HG03565 (cell line): ENCODE data around the gene MUC20.
"Not testable (repeated sequence)": the region's sequence is repeated elsewhere in the genome, so short reads cannot be mapped to it uniquely, and the experiment has no call there.

Source experiments
- ATAC-seq: cut with Tn5 transposase; IDR thresholded peaks from one replicate; pipeline ENCODE4 v1.9.1; 2021; ENCODE audit warnings: mild to moderate bottlenecking, moderate library complexity; ENCODE audit not compliant: unreplicated experiment

MUC20 gene

DNA sequence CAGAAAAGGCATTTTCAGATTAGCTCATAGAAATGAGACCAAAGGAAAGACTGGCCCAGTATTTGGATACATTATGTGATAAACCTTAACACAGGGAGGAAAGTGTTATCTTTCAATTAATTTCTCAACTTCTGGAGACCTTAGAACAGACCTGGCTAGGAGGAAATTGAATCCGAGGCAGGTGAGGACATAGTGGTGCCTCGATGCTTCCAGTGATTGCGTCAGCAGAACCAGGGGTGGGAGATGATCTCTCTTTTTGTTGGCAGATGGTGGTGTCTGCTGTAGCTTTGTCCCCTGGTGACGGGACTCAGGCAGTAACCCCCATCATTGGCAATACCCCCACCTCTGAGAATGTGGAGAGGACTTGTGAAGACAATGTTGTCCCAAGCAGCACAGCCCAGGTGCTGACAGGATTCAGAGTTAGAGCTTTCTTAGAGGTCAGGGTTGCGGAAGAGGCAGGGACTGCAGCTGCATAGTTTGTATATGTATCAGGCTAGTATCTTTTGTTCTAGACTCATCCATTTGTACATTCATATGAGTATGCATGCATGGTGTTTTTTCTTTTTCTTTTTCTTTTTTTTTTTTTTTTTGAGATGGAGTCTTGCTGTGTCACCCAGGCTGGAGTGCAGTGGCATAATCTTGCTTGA is 27.9 kb upstream of the MUC20 start:
- ATAC-seq, result no peak

DNA sequence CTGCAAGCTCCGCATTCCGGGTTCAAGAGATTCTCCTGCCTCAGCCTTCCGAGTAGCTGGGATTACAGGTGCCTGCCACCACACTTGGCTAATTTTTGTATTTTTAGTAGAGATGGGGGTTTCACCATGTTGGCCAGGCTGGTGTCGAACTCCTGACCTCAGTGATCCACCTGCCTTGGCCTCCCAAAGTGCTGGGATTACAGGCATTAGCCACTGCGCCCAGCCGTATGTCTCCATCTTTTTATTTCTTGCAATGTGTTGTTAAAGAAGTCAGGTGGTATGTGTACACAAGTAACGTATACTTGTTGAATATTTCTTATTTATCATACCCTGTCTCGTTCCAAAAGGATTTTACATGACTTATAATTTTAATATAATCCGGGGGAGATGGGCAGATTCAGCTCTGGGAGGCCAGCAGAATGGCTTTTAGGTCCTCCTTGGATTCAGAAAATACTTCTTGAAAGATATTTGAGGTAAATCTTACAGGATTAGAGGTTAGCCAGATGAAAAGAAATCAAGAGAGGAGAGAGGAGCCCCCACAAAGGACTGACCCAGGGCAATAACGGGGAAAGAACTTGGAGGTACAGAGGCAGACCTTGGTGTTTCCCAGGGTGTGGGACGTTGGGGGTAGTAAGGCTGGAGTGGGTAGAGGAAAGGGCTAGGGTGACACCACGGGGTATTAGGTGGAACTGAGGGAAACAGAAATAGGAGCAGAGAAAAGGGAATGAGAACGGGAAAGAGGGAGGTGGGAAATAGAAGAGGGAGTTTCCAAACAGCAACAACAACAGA is 27.2 kb upstream of the MUC20 start:
- no peak for ATAC-seq

DNA sequence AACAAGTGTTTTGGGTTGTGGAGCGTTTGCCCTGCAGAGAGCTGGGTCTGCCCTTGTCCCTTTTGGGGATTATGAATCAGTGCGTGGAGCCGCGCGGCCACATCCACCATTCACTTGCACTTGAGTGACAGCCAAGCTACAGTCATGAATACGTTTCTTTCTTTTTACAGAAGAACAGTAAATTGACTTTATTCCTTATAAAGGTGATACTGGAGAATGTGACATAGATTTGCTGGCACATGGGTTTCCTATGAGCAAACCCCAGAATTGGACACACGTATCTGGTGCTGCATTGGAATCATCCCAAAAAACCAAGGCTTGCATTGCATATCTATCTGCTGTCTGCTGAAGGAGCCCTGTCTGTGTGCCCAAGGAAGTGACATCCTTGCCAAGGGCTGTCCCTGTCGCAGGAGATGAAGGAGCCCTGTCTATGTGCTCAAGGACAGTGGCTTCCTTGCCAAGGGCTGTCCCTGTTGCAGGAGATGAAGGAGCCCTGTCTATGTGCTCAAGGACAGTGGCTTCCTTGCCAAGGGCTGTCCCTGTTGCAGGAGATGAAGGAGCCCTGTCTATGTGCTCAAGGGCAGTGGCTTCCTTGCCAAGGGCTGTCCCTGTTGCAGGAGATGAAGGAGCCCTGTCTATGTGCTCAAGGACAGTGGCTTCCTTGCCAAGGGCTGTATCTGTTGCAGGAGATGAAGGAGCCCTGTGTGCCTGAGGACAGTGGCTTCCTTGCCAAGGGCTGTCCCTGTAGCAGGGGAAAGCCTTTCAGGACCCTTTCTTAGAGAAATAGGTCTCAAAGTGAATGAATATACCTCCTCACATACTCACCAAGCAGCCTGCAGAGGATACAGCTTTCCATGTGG is 26.3 kb upstream of the MUC20 start:
- not testable (repeated sequence) for ATAC-seq

DNA sequence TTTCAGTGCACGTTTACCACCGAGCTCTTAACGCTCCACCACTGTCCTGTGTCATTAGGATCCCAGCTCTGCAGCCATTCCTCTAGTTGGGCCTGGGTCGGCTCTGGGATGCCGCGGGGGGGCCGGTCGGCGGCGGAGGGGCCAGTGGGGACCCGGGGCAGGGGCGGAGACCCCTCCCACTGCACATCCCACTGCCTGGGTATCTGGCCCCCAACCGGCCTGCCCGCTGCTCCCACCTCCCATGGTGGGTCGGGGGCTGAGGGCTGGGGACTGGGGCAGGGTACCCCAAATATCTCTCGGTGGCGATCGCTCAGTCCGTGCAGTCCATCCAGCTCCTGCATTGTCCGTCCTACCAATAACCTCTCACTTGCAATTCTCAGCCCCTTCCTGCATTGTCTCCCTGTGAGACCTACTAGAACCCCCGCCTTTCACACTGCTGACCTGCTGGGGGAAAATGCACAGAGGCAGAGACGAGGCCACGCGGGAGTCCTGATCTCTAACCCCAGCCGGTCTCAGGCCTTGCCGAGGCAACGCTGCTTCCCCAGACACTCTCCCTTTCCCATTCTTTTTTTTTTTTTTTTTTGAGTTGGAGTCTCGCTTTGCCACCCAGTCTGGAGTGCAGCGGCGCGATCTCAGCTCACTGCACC is 24.0 kb upstream of the MUC20 start:
- ATAC-seq, result no peak

DNA sequence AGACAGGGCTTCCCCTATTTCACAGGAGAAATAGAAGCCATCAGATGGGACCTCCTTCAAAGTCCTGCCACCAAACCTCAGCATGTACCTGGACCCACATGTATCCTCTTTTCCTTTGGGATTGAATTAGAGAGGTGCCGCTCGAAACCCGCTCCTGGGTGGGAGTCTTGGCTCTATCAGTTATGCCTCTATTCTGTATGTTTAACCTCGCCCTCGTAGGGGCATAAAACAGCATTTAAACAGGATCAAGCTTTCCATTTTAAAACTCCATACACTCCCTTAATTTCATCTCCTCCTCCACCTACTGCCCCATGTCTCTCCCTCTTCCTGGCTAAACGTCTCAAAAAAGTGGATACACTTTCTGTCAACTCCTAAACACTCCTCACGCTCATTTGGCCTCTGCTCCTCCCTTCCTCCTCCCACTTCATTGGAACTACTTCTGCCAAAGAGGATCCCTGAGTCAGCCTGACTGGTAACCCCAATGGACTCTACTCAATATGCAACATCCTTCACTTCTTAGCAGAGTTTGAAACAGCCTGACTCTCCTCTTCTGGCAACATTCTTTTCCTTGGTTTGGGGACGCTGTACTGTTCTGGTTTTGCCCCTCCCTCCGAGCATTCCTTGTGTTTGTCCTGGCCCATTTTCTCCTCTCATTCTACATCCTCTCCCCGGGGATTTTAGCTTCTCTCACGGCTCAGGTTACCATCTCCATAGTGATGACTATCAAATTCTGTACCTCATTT is 23.0 kb upstream of the MUC20 start:
- no peak for ATAC-seq

DNA sequence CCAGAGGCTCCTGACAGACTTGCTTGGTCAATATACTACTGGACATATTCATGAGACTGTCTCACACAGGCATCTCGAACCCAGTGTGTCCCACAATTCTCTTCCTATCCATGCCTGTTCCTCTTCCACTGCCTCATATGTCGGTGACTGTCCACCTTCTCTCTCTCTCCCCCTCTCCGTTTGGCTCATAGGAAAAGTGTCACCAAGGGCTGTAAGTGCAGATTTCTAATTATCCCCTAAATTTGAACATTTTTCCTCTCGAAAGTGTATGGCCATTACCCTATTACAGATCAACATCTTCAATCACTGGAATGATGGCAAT is 22.5 kb upstream of the MUC20 start:
- no peak for ATAC-seq

DNA sequence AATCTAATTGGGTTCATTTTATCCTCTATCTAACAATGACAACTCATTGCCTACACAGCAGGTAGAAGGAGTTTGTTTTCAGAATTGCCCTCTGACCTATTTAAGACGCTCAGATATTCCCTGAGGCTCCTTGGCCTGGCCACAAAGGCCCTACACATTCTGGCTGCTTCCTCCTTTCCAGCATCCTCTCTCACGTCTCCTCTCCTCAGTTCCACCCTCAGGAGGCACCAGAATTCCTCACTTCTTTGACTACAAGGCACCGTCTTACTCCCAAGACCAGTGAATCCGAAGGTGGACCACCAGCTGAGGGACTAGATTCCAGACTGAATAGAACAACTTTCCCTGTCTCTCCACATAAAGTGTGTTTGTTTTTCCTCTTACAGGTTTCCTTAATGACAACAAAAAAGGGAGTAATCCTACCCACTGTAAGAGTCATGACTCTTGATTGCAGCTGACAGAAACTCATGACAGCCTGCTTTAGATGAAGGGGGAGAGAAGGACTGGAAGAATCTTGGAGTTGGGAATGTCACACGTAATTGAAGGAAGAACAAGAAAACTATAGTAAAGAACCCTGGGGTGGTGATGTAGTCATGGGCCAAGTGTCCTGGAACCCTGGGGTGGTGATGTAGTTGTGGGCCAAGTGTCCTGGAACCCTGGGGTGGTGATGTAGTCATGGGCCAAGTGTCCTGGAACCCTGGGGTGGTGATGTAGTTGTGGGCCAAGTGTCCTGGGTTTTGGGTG is 22.0 kb upstream of the MUC20 start:
- no peak for ATAC-seq

DNA sequence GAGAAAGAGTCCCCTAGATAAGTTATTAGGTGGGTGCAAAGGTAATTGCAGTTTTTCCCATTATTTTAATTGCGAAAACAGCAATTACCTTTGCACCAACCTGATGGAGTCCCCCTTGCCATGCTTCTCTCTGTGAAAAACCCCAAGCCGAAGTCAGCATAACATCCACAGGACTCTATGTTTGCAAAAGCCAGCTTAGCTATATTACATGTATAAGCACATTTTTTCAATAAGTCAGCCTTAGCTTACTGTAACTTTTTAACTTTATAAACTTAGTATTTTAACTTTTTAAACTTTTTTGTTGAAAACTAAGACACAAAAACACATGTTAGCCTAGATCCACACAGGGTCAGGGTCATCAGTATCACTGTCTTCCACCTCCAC is 21.4 kb upstream of the MUC20 start:
- no peak for ATAC-seq

DNA sequence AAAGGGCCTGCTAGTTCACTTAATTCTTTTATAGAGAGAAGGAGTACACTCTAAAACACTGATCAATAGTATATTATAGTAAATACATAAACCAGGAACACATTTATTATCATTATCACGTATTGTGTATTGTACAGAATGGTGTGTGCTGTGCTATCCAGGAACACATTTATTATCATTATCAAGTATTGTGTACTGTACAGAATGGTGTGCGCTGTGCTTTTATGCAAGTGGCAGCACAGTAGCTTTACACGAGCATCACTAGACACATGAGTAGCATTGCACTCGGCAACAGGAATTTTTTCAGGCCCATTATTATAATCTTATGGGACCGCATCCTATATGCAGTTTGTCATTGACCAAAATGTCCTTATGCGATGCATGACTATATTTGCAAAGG is 20.9 kb upstream of the MUC20 start:
- ATAC-seq, result no peak

DNA sequence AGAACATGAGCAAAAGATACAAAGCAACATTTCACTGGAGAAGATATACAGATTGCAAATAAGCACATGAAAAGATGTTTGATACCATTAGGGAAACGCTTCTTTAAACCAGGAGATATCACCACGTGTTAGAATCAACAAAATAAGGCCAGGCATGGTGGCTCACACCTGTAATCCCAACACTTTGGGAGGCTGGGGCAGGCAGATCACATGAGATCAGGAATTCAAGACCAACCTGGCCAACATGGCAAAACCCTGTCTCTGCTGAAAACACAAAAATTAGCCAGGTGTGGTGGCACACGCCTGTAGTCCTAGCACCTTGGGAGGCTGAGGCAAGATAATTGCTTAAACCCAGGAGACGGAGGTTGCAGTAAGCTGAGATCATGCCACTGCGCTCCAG is 20.5 kb upstream of the MUC20 start:
- no peak for ATAC-seq

DNA sequence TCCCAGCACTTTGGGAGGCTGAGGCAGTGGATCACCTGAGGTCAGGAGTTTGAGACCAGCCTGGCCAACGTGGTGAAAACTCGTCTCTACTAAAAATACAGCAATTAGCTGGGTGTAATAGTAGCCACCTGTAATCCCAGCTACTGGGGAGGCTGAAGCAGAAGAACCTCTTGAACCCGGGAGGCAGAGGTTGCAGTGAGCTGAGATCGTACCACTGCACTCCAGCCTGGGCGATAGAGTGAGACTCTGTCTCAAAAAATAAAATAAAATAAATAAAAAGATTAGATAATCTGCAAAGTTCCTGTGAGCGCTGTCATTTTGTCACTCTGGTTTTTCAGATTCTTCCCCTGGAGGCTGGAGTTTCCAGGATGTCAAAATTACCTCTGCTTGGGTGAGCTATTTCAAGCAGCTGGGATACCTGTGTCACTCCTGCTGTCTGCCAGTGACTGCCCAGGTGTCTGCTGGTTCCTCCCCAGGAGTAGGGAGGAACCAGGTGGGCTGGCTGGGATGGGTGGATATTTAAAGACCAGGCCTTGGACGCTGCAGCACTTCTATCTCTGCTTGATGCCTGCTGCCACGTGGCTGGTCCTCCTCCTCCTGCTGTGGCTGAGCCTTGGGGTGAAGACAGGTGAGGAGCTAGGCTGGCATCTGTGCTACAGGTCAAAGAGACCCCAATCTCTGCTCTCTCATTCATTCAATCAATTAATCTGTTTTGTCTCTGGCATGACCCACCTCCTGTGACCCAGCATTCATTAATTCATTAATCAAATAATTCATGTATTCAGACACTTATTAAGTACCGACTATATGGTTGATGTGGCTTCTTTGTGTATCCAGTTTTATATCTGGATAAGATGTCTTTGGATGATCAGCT is 19.5 kb upstream of the MUC20 start:
- no peak for ATAC-seq

DNA sequence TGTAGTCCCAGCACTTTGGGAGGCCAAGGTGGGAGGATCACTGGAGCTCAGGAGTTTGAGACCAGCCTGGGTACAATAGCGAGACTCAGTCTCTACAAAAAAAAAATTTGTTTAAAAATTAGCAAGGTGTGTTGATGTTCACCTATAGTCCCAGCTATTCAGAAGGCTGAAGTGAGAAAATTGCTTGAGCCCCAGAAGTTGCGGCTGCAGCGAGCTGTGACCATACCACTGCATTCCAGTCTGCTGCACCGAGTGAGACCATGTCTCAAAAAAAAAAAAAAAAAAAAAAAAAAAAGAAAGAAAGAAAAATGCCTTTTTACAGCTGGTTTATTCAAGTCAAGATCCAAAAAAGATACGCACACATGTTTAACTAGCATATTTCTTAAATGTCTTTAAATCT is 17.0 kb upstream of the MUC20 start:
- no peak for ATAC-seq

DNA sequence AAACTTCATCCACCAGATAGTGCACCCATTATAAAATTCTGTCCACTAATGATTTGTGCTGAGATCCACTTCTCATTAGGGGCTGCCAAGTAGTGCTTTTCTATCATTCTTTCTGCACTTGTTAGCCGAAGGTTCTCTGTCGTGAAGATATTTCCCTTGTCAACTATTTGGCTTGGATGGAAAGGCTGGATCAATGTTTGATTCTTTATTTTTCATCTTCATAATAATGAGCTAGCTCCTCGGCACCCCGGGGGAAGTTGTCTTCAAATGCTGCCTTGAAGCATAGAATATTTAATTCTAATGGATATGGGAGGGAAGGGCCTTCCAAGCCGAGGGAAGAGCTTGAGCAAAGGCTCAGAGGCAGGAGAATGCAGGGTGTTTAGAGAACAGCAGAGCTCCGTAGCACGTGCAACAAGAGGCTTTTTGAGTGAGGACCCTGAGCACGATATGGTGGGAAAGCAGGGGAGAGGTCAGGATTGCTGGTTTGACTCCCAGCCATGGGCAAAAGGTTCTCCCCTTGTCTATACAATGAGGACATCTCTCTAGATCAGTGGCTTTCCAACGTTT is 16.3 kb upstream of the MUC20 start:
- ATAC-seq, result no peak

DNA sequence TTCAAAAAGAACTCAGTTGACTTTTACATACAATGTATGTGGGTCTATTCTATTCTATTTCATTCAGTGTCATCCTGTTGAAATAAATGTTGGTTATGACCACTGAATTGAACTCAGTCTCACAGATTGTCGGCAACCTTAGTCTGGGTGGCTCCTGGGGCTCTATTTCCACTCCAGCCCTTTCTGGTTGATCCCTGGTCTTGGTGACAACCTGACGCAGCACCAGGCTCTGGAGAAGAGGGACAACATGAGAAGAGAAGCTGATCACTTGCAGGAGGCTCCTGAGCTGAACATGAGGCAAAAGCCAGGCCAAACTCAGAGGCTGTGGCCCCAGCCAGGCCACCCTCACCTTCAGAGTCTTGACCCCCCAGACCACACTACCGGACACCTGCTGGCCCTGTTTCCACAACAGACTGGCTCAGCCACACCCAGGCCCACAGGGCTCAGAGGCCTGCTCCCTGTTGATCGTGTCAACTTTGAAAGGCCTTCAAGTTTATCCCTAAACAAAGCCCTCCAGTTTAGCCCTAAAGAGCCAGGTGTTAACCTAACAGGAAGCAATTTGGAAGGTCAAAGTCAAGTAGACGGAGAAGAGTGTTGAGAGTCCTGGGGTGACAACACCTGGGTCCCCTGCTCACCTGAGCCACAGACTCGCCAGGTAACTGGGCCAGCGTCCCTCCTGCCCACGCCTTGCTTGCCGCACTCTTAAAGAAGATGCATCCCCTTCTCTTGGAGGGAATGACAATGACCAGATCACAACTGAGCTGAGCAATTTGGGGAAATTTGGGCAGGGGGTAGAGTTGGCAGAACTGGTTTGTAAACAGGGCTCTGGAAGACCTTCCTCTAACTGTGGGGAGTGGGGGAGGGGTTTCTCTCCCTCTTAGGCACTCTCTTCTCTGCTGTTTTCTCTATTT is 15.4 kb upstream of the MUC20 start:
- ATAC-seq, result no peak

DNA sequence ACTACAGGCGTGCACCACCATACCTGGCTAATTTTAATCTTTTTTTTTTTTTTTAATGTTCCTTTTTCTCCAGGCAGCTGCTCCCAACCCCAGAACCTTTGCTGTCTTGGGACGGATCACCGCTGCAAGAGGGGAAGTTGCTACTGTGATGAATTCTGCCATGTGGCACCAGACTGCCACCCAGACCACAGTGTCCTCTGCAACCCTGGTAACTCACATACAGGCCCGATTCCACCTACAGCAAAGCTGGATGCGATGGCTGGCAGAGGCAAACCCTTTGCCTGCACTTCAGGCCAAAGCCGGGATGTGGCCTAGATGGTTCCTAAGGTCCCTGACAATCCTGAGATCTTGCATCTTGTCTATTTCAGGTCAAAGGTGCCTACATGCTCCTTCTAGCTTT is 12.7 kb upstream of the MUC20 start:
- no peak for ATAC-seq

DNA sequence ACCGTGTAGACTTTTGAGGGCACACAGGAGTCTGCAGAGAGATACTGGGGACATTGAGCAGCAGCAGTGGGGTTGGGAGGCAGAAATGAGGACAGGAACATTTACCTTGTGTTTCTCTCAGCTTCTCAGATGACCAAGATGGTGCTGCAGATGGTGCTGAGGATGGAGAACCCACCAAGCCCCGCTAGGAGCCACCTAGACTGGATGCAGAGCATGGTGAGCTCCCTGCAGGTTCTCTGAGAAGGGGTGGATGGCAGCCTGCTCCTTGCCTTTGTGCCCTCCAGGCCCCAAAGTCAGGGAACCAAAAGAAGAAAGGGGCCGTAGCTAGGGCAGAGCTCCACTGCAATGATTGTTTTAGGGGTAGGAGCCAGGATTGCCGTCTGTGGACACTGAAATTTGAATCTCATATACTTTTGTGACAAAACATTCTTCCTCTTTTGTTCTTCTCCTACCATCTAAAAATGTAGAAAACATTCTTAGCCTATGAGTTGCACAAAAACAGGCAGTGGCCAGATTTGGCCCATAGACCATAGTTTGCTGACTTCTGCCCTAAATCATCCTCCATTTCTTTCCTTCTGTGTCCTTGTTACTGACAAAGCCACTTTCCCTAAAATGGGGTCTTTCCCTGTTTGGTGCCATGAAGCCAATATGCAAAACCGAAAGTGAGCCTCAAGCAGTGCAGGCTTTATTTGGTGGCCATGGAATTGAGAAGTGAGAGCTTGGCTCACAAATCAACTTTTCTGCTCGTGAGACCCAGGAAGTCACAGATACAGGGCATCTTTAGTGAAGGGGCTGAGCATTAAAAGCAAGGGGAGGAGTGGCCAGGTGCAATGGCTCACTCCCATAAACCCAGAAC is 11.9 kb upstream of the MUC20 start:
- no peak for ATAC-seq

DNA sequence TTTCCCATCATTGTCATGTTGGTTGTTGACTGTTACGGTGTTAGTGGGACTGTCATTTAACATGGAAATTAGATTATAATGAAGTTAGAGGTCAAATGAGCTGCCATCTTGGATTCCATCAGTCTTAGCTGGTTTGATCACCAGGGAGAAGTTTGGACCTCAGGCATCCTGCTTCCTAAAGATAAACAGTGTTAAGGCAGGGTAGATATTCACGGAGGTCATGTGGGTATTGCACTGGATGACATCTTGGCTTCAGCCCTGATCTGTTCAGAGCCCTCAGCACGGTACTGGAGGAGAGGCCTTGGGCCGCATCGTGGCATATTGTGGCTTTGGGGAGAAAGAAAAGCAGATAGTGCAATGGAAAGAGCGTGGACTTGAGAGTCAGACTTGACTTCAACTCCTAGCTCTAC is 11.1 kb upstream of the MUC20 start:
- no peak for ATAC-seq
